HepG2 (cell line): ENCODE results near the gene MAPK4. TPM values are rescaled to one million over a fixed set of nuclear protein-coding genes. Genes with fewer than 3 reads are reported as not detected.

Experiments used
- ATAC-seq: fragments of 200-7000 bp; cut with Tn5 transposase; 3 replicates; pipeline ENCODE4 v1.9.1; 2020; ENCODE audit warnings: mild to moderate bottlenecking, moderate library complexity
- BruUV-seq: library from RNA; stranded (reverse); fragments of 400-500 nt; replicated peaks from 2 replicates; lab custom pipeline; 2021; lab: Mats Ljungman, UMichigan
- CTCF ChIA-PET: fragments of 300-600 bp; formaldehyde crosslinking; extraction: SDS; loops from one replicate; lab custom pipeline; 2021; ENCODE audit warnings: low total read pairs, inconsistent platforms, low intra/inter-chr PET ratio; lab: Yijun Ruan, JAX
- POLR2A ChIA-PET: fragments of 350-600 bp; sonication (Branson Sonifier 250); formaldehyde crosslinking; loops from one replicate; lab custom pipeline; 2020; ENCODE audit warnings: antibody characterized with exemption, inconsistent platforms; lab: Yijun Ruan, JAX
- DNase-seq: peaks from one replicate; pipeline ENCODE4 v3.0.0-alpha.2; 2015; ENCODE audit warnings: low spot score
- FAIRE-seq: peaks from 3 replicates; lab custom pipeline; 2011; peaks lifted over from hg19 to GRCh38; lab: Jason Lieb, UNC
- H2AFZ ChIP-seq: one replicate; pipeline ENCODE4 v1.6.1; 2011; ENCODE audit warnings: low read length, inconsistent platforms
- H3K27ac ChIP-seq: fragments of 300-600 bp; 3 replicates; pipeline ENCODE4 v1.8.0; 2011; ENCODE audit warnings: mixed run types, mild to moderate bottlenecking, mixed read lengths, low read length, inconsistent platforms; ENCODE audit not compliant: insufficient read depth; ENCODE audit errors: extremely low read length
- H3K27me3 ChIP-seq, 2 experiments: fragments of 200-600 bp in 1 of 2; 2 replicates in 1 of 2; 3 replicates in 1 of 2; pipeline versions ENCODE4 v1.6.0 to v1.8.0; 2011; ENCODE audit warnings: low read length in 2 of 2, mild to moderate bottlenecking in 2 of 2, moderate library complexity in 2 of 2, inconsistent platforms in 1 of 2; ENCODE audit not compliant: insufficient read depth in 2 of 2, control insufficient read depth in 1 of 2
- H3K36me3 ChIP-seq, 2 experiments: fragments of 200-600 bp in 1 of 2; replicated peaks in 1 of 2; 2 replicates in 1 of 2; 3 replicates in 1 of 2; pipeline versions ENCODE4 v1.5.1 to v1.8.0; 2011; ENCODE audit warnings: low read length in 2 of 2, inconsistent platforms in 1 of 2; ENCODE audit not compliant: insufficient read depth in 2 of 2, control insufficient read depth in 1 of 2
- H3K4me1 ChIP-seq: 2 replicates; pipeline ENCODE4 v1.5.1; 2012; ENCODE audit warnings: low read length, inconsistent platforms; ENCODE audit not compliant: insufficient read depth
- H3K4me2 ChIP-seq: 2 replicates; pipeline ENCODE4 v1.6.0; 2011; ENCODE audit warnings: low read depth, low read length, inconsistent platforms
- H3K4me3 ChIP-seq, 3 experiments: fragments of 200-600 bp in 1 of 3; sonication (generic), shearing (Covaris generic) in 1 of 3; replicated peaks in 1 of 3; 2 replicates each; pipeline ENCODE4 v1.5.1; 2011 to 2016; ENCODE audit warnings: low read length in 3 of 3, inconsistent platforms in 2 of 3, low read depth in 2 of 3, mild to moderate bottlenecking in 2 of 3, control low read depth in 1 of 3, mixed read lengths in 1 of 3; ENCODE audit not compliant: insufficient read depth in 1 of 3
- H3K79me2 ChIP-seq: one replicate; pipeline ENCODE4 v1.6.1; 2011; ENCODE audit warnings: low read length, inconsistent platforms; ENCODE audit not compliant: insufficient read depth
- H3K9ac ChIP-seq: 2 replicates; pipeline ENCODE4 v1.6.0; 2011; ENCODE audit warnings: mild to moderate bottlenecking, low read depth, low read length, inconsistent platforms; ENCODE audit not compliant: insufficient read depth
- H3K9me3 ChIP-seq: 2 replicates; pipeline ENCODE4 v1.5.1; 2012; ENCODE audit warnings: mild to moderate bottlenecking, low read length
- H4K20me1 ChIP-seq: 2 replicates; pipeline ENCODE4 v1.6.0; 2011; ENCODE audit warnings: inconsistent platforms, mild to moderate bottlenecking, low read length, moderate library complexity; ENCODE audit not compliant: insufficient read depth
- ATRX ChIP-seq: sonication (generic); formaldehyde crosslinking; IDR thresholded peaks from 2 replicates; pipeline ENCODE4 v1.4.0; 2020; ENCODE audit warnings: missing genetic modification reagents, borderline replicate concordance
- HNRNPH1 ChIP-seq: fragments of 200-400 bp; formaldehyde crosslinking; optimal IDR thresholded peaks from 2 replicates; pipeline ENCODE3; 2017; ENCODE audit warnings: mild to moderate bottlenecking, low read depth, low read length
- JDP2 ChIP-seq: sonication (generic); formaldehyde crosslinking; IDR thresholded peaks from 2 replicates; pipeline ENCODE4 v1.8.1; 2022; ENCODE audit warnings: missing genetic modification reagents, borderline replicate concordance
- NFRKB ChIP-seq: fragments of 450-650 bp; IDR thresholded peaks from 2 replicates; pipeline ENCODE4 v1.6.1; 2017
- RFXANK ChIP-seq: IDR thresholded peaks from 2 replicates; pipeline ENCODE4 v1.6.1; 2016
- SIN3A ChIP-seq: IDR thresholded peaks from 2 replicates; pipeline ENCODE4 v1.6.1; 2011; ENCODE audit warnings: low read depth, mild to moderate bottlenecking, control low read depth, low read length, borderline replicate concordance
- SP5 ChIP-seq: IDR thresholded peaks from 2 replicates; pipeline ENCODE4 v1.6.1; 2016; ENCODE audit warnings: low read depth, borderline replicate concordance
- ZNF10 ChIP-seq: sonication (generic); formaldehyde crosslinking; IDR thresholded peaks from 2 replicates; pipeline ENCODE4 v1.4.0; 2020; ENCODE audit warnings: mild to moderate bottlenecking, low read depth, missing genetic modification reagents, borderline replicate concordance
- ZNF552 ChIP-seq: sonication (generic); formaldehyde crosslinking; IDR thresholded peaks from 2 replicates; pipeline ENCODE4 v1.9.0; 2022; ENCODE audit warnings: missing genetic modification reagents, mild to moderate bottlenecking, borderline replicate concordance
- WGBS: methylation state at CpG from one replicate; pipeline ENCODE4 v1.1.6; 2017; ENCODE audit warnings: low lambda C conversion rate; 5-methylcytosine and 5-hydroxymethylcytosine counted together
- in situ Hi-C: cut with HindIII; loops from 2 replicates; pipeline ENCODE4 v1.10.0; 2017; ENCODE audit warnings: low pct_unique_long_range_greater_than_20kb; ENCODE audit not compliant: extremely low pct_ligation_motif_present
- intact Hi-C: fragments of 100-400 bp; cut with micrococcal nuclease; formaldehyde crosslinking; loops from one replicate; pipeline ENCODE4 v1.10.0; 2022; ENCODE audit not compliant: unreplicated experiment
- polyA plus RNA-seq, 8 experiments: library from polyadenylated mRNA; depleted of rRNA in 3 of 8; stranded (reverse) in 7 of 8; unstranded in 1 of 8; fragments of >200 nt; fragmentation: Illumina TruSeq in 4 of 8; extraction: Trizol in 4 of 8; gene quantifications; 2 replicates each; pipeline versions ENCODE4 v1.2.1 to v1.2.3, GENCODE V29; 2011 to 2016; ENCODE audit warnings: low read depth in 4 of 8, missing spikeins in 1 of 8, mixed read lengths in 1 of 8; ENCODE audit not compliant: insufficient read depth in 1 of 8
- total RNA-seq, 5 experiments: library from RNA; depleted of rRNA; stranded (reverse); fragments of >200 nt; fragmentation: Illumina TruSeq; extraction: Trizol; gene quantifications; 2 replicates each; pipeline ENCODE4 v1.2.3, GENCODE V29; 2016; ENCODE audit warnings: low read depth in 1 of 5

MAPK4 gene
- total and polyA plus RNA-seq, 2 of the 13 experiments (the other 11 are each of a cell fraction or from before 2014, with no cell fraction given), result not detected

- in situ Hi-C loops, result no loop called here
- no TSS peak for BruUV-seq
- Histone ChIP-seq H4K20me1 (no peaks in the 10 kb centered on the region), H3K36me3 (no peaks in the 10 kb centered on the region), H3K27me3 (peaks cover 0 to 13% of the 10 kb centered on the region in 2 experiments; a peak in 2 of 5 replicates), H3K4me1 (no peaks in the 10 kb centered on the region), H3K9ac (no peak overlapping the region), H3K4me2 (no peak overlapping the region), H3K4me3 (no peak overlapping the region), H3K27ac (no peak overlapping the region), H2AFZ (no peak overlapping the region), H3K9me3 (no peaks in the 10 kb centered on the region), H3K79me2 (no peaks in the 10 kb centered on the region)
- DNase-seq, result no peak
- POLR2A ChIA-PET, result no interaction called here
- no peak for TF ChIP-seq ZNF10
- no peak for TF ChIP-seq SIN3A
- no peak for TF ChIP-seq NFRKB
- no peak for TF ChIP-seq ZNF552 (CRISPR knock-in tag)
- no peak for TF ChIP-seq SP5 (CRISPR knock-in tag)
- ATAC-seq, result no peak
- CTCF ChIA-PET, result no interaction called here
- intact Hi-C loops, result no loop called here
- FAIRE-seq, result no peak
- WGBS, result 31% methylated on average over 2 of the region's 2 CpGs
These were observed 68.6 kb downstream of the MAPK4 start for GRCh38 chr18:50628533-50628905.

- BruUV-seq, result no TSS peak
- no peak overlapping the region for H3K27ac ChIP-seq
- H4K20me1 ChIP-seq, result no peaks in the 10 kb centered on the region
- no peaks in the 10 kb centered on the region for H3K79me2 ChIP-seq
- H3K36me3 ChIP-seq, result no peaks in the 10 kb centered on the region
- TF ChIP-seq ATRX (no peak), RFXANK (CRISPR knock-in tag) (no peak), HNRNPH1 (no peak), JDP2 (CRISPR knock-in tag) (no peak)
- TF ChIP-seq, all 625 proteins: peak for 0
- H3K9me3 ChIP-seq, result no peaks in the 10 kb centered on the region
- no peak overlapping the region for H3K4me3 ChIP-seq
- DNase-seq (no peak), FAIRE-seq (no peak), ATAC-seq (no peak)
- ChIA-PET POLR2A (no interaction called here), CTCF (no interaction called here)
- no peaks in the 10 kb centered on the region for H3K4me1 ChIP-seq
- H3K27me3 ChIP-seq, result peaks cover 0 to 13% of the 10 kb centered on the region in 2 experiments; a peak in 2 of 5 replicates
- intact Hi-C loops (no loop called here), in situ Hi-C loops (no loop called here)
- WGBS, result 54% methylated on average over 5 of the region's 5 CpGs
- no peak overlapping the region for H3K4me2 ChIP-seq
- no peak overlapping the region for H2AFZ ChIP-seq
- H3K9ac ChIP-seq, result no peak overlapping the region
These were observed 69.3 kb downstream of the MAPK4 start for GRCh38 chr18:50629148-50629631.
